GM18858 (cell line): ENCODE measurements around the gene XRN2.
"Not testable (repeated sequence)": the region's sequence is repeated elsewhere in the genome, so short reads cannot be mapped to it uniquely, and the experiment has no call there.

Experiments
- ATAC-seq: cut with Tn5 transposase; IDR thresholded peaks from one replicate; pipeline ENCODE4 v1.9.1; 2021; ENCODE audit not compliant: unreplicated experiment

Gene XRN2

GRCh38 chr20:21342656-21343345 is 39.7 kb downstream of the XRN2 start:
- no peak for ATAC-seq

DNA sequence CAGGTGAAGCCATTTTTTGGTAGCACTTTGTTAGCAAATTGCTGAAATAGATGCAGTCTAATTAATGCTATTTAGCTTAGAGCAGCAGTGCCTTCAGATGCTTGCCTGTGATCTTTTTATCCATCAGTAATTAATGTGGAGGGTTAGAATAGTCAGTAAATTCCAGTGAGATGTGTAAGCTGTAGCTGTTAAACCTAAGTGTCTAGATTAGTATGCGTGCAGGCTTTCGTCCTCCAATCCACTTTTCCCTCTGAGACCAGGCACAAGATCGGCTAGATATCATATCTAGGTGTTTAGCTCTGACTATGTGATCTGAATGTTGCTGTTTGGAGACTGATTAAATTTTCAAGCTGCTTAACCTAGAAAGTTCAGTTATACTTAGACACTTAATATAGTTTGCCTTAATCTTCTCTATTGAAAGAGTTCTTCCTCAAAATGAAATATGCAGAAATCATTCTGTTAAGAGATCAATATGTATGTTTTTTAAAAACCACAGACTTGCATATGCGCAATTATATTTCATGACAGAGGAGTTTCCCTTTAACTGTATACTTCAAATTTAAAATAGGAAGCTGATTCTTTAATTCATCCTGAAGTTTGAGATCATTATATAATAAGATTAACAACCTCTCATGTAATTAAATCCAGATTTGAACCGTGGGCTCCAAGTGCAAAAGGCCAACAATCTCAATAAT is 41.2 kb downstream of the XRN2 start:
- ATAC-seq = no peak

- no peak for ATAC-seq
Observed at GRCh38 chr20:21344961-21345360, 41.8 kb downstream of the XRN2 start.

- no peak for ATAC-seq
Observed at GRCh38 chr20:21352703-21353102, 49.6 kb downstream of the XRN2 start.

- no peak for ATAC-seq
Observed at GRCh38 chr20:21353236-21353635, 50.1 kb downstream of the XRN2 start.

DNA sequence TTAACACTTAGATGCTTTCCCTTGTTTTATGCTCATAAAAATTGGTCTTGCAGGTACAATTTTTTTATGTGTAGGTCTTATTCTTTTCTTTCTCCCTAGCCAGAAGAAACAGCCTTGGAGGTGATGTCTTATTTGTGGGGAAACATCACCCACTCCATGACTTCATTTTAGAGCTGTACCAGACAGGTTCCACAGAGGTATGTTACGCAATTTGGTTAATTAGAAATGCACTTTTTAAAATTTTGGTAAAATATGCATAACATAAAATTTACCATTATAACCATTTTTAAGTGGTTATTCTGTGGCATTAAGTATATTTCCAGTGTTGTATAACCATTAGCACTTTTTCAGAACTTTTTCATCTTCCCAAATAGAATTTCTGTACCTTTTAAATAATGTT is 52.9 kb downstream of the XRN2 start:
- no peak for ATAC-seq

DNA sequence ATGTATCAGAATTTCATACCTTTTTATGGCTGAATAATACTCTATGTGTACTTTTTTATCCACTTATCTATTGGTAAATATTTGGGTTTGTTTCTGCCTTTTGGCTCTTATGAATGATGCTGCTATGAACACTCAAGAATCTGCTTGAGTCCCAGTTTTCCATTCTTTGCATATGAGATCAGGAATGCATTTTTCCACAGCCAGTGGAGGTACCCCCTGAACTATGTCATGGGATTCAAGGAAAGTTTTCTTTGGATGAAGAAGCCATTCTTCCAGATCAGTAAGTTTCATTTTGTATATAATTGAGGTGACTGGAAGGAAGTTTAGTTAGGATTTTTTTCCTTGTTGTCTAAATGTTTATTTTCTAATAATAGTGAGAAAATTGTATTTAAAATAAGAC is 53.3 kb downstream of the XRN2 start:
- no peak for ATAC-seq

DNA sequence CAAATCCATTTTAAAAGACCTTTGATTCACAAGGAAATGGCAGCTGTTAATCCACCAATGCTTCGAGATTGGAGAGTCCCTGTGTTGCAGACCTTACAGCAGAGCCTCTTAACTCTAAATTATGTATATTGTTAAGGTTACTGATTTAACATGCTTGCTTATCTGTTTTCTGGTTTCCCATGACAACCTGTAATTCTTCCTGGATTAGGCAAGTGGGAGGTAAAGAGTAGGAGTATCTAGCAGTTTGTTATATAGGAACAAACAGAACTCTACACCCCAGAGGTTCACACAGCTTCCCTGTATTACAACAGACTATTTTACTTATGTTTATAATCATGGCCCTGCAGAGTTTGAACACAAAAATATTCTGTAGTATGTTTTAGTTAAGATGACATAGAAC is 54.7 kb downstream of the XRN2 start:
- ATAC-seq = no peak

- ATAC-seq = no peak
Observed at GRCh38 chr20:21358737-21359136, 55.6 kb downstream of the XRN2 start.

GRCh38 chr20:21360705-21361104 is 57.6 kb downstream of the XRN2 start:
- no peak for ATAC-seq

DNA sequence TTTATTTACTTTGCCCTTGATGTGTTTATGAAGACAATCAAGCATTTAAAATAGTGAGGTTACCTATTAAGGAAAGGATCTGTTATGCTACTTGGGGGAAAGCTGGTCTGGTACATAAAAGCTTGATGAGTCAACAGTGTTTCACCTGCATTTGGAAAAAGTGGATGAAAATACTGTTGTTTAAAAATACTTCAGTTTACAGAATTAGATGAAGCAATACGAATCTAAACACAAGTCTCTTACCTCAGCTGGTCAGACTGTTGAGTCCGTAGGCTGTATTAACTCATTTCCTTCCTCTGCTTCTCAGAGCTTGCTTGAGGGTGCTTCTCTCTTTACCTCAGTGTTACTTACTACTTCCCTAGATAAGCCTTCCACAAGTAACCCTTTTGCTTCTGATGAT is 58.1 kb downstream of the XRN2 start:
- ATAC-seq = no peak

DNA sequence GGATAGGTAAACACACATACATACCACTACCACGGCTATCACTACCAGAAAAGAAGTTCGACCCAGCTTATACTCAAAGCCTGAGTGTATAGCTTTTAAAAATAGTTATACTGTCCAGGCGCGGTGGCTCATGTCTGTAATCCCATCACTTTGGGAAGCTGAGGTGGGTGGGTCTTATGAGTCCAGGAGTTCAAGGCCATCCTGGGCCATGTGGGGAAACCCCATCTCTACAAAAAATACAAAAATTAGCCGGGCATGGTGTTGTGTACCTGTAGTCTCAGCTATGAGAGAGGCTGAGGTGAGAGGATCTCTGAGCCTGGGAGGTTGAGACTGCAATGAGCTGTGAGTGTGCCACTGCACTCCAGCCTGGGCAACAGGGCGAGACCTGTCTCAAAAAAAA is 61.3 kb downstream of the XRN2 start:
- ATAC-seq = no peak

DNA sequence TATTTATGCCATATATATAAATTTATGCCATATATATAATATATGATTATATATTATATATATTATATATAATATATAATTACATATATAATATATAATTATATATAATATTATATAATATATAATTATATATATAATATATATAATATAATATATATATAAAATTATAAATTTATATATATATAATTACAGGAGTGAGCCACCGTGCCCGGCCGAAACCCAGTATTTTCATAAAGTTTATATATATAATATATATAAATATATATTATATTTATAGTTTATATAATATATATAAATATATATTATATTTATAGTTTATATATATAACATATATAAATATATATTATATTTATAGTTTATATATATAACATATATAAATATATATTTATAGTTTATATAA is 62.6 kb downstream of the XRN2 start:
- ATAC-seq = no peak

GRCh38 chr20:21366273-21366672 is 63.1 kb downstream of the XRN2 start:
- not testable (repeated sequence) for ATAC-seq

DNA sequence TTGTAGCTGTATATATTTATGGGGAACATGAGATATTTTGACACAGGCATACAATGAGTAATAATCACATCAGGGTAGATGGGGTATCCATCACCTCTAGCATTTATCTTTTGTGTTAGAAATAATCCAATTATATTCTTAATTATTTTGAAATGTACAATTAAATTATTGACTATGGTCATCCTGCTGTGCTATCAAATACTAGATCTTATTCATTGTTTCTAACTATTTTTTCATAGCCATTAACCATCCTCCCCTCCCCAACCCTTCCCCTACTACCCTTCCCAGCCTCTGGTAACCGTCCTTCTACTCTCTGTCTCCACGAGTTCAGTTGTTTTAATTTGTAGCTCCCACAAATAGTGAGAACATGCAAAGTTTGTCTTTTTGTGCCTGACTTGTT is 65.7 kb downstream of the XRN2 start:
- no peak for ATAC-seq

- no peak for ATAC-seq
Observed at GRCh38 chr20:21371193-21371592, 68.1 kb downstream of the XRN2 start.

GRCh38 chr20:21372016-21372415 is 68.9 kb downstream of the XRN2 start:
- no peak for ATAC-seq

- no peak for ATAC-seq
Observed at GRCh38 chr20:21373436-21373835, 70.3 kb downstream of the XRN2 start.

- ATAC-seq = no peak
Observed at GRCh38 chr20:21376626-21377025, 73.5 kb downstream of the XRN2 start.

GRCh38 chr20:21377701-21378100 is 74.6 kb downstream of the XRN2 start:
- no peak for ATAC-seq

GRCh38 chr20:21378259-21378658 is 75.1 kb downstream of the XRN2 start:
- no peak for ATAC-seq

- ATAC-seq = no peak
Observed at GRCh38 chr20:21380711-21381110, 77.6 kb downstream of the XRN2 start.

- ATAC-seq = no peak
Observed at GRCh38 chr20:21381619-21382018, 78.5 kb downstream of the XRN2 start.
